ENCODE data around the gene SHROOM3. TPM values are rescaled to one million over a fixed set of nuclear protein-coding genes. Genes with fewer than 3 reads are reported as not detected.

Gene SHROOM3
- polyA plus RNA-seq, 1 donor from 2014 or later, result 2.7 TPM

DNA sequence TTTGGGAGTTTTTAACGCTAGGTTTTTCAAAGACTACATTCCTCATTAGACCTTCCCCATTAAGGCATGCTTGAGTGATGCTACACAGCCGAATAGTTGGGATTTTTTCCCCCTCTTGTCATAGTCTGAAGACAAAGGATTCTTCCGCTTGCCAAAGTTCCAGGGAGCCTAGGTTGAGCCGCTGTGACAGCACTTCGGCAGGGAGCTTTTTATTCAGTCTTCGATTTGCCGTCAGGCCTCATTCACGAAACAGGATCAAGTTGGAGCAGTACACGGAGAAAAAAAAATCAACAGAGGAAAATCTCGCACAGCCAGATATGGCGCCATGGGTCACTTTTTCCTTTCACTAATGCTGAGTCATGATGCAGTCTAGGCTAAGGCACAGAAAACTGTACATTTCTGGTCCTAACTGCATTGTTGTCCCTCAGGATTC, 24.3 kb downstream of the SHROOM3 start:
- no peaks in the 10 kb centered on the region for H3K36me3 ChIP-seq (ENCODE audit: insufficient read depth, low read length)
- TF ChIP-seq TAF1 (IDR thresholded peaks at IDR 0.05; ENCODE audit: low read depth) (no peak), POLR2AphosphoS5 (IDR thresholded peaks at IDR 0.05) (peak; percentile 18)
- TF ChIP-seq, protein P1, sequence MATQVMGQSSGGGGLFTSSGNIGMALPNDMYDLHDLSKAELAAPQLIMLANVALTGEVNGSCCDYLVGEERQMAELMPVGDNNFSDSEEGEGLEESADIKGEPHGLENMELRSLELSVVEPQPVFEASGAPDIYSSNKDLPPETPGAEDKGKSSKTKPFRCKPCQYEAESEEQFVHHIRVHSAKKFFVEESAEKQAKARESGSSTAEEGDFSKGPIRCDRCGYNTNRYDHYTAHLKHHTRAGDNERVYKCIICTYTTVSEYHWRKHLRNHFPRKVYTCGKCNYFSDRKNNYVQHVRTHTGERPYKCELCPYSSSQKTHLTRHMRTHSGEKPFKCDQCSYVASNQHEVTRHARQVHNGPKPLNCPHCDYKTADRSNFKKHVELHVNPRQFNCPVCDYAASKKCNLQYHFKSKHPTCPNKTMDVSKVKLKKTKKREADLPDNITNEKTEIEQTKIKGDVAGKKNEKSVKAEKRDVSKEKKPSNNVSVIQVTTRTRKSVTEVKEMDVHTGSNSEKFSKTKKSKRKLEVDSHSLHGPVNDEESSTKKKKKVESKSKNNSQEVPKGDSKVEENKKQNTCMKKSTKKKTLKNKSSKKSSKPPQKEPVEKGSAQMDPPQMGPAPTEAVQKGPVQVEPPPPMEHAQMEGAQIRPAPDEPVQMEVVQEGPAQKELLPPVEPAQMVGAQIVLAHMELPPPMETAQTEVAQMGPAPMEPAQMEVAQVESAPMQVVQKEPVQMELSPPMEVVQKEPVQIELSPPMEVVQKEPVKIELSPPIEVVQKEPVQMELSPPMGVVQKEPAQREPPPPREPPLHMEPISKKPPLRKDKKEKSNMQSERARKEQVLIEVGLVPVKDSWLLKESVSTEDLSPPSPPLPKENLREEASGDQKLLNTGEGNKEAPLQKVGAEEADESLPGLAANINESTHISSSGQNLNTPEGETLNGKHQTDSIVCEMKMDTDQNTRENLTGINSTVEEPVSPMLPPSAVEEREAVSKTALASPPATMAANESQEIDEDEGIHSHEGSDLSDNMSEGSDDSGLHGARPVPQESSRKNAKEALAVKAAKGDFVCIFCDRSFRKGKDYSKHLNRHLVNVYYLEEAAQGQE (IDR thresholded peaks at IDR 0.05; ENCODE audit: borderline replicate concordance), result peak; percentile 47
- peak overlapping the region; percentile 54 for H3K4me3 ChIP-seq (ENCODE audit: low read length)
- peak overlapping the region; percentile 52 for H3K9ac ChIP-seq (ENCODE audit: low read length)
- H4K20me1 ChIP-seq (ENCODE audit: insufficient read depth), result no peaks in the 10 kb centered on the region
- H3F3A ChIP-seq (ENCODE audit: insufficient read depth, low read length, poor library complexity, severe bottlenecking), result no peaks in the 10 kb centered on the region
- no peaks in the 10 kb centered on the region for H3K9me2 ChIP-seq (ENCODE audit: insufficient read depth, low read length)
- H3K27ac ChIP-seq (ENCODE audit: low read length), result peak overlapping the region; percentile 61
- H3K9me3 ChIP-seq (ENCODE audit: low read length), result no peaks in the 10 kb centered on the region
- H3K27me3 ChIP-seq (ENCODE audit: insufficient read depth, low read depth, low read length), result no peaks in the 10 kb centered on the region
- H2AFZ ChIP-seq (ENCODE audit: low read depth, low read length), result peak overlapping the region; percentile 32
- H3K4me2 ChIP-seq (ENCODE audit: low read length), result peak overlapping the region; percentile 46
- peaks cover 56% of the 10 kb centered on the region for H3K79me2 ChIP-seq (replicated peaks; ENCODE audit: insufficient read depth, low read length)

DNA sequence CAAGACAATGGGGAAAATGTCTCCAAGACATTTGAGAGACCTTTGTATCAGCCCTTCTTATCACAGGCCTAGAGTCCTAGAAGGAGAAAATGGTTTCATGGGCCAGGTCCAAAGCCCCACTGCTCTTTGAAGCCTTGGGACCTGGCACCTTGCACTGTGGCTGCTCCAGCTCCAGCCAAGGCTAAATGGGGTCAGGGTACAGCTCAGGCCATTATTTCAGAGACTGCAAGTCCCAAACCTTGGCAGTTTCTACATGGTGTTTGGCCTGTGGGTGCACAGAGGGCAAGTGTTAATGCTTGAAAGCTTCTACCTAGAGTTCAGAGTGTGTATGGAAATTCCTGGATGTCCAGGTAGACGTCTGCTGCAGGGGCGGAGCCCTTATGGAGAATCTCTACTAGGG, 28.5 kb downstream of the SHROOM3 start:
- H3K27ac ChIP-seq (ENCODE audit: low read length), result no peak overlapping the region
- H3K4me2 ChIP-seq (ENCODE audit: low read length), result no peak overlapping the region
- no peak overlapping the region for H3K9ac ChIP-seq (ENCODE audit: low read length)
- H3K9me2 ChIP-seq (ENCODE audit: insufficient read depth, low read length), result no peaks in the 10 kb centered on the region
- H3F3A ChIP-seq (ENCODE audit: insufficient read depth, low read length, poor library complexity, severe bottlenecking), result no peaks in the 10 kb centered on the region
- H3K9me3 ChIP-seq (ENCODE audit: low read length), result no peaks in the 10 kb centered on the region
- H3K36me3 ChIP-seq (ENCODE audit: insufficient read depth, low read length), result no peaks in the 10 kb centered on the region
- H3K4me3 ChIP-seq (ENCODE audit: low read length), result no peak overlapping the region
- no peaks in the 10 kb centered on the region for H4K20me1 ChIP-seq (ENCODE audit: insufficient read depth)
- H3K79me2 ChIP-seq (replicated peaks; ENCODE audit: insufficient read depth, low read length), result peaks cover 65% of the 10 kb centered on the region
- TF ChIP-seq MXI1 (conservative IDR thresholded peaks at IDR 0.05; ENCODE audit: poor library complexity, severe bottlenecking), result no peak
- TF ChIP-seq, protein P2, sequence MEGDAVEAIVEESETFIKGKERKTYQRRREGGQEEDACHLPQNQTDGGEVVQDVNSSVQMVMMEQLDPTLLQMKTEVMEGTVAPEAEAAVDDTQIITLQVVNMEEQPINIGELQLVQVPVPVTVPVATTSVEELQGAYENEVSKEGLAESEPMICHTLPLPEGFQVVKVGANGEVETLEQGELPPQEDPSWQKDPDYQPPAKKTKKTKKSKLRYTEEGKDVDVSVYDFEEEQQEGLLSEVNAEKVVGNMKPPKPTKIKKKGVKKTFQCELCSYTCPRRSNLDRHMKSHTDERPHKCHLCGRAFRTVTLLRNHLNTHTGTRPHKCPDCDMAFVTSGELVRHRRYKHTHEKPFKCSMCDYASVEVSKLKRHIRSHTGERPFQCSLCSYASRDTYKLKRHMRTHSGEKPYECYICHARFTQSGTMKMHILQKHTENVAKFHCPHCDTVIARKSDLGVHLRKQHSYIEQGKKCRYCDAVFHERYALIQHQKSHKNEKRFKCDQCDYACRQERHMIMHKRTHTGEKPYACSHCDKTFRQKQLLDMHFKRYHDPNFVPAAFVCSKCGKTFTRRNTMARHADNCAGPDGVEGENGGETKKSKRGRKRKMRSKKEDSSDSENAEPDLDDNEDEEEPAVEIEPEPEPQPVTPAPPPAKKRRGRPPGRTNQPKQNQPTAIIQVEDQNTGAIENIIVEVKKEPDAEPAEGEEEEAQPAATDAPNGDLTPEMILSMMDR (IDR thresholded peaks at IDR 0.05; ENCODE audit: poor library complexity, severe bottlenecking), result no peak
- TF ChIP-seq SMC3 (conservative IDR thresholded peaks at IDR 0.05; ENCODE audit: poor library complexity), result no peak
- TF ChIP-seq TAF1 (IDR thresholded peaks at IDR 0.05; ENCODE audit: low read depth), result no peak
- TF ChIP-seq, protein P1 (IDR thresholded peaks at IDR 0.05; ENCODE audit: borderline replicate concordance), result no peak
- TF ChIP-seq RAD21 (conservative IDR thresholded peaks at IDR 0.05), result no peak
- TF ChIP-seq EP300 (conservative IDR thresholded peaks at IDR 0.05; ENCODE audit: poor library complexity, severe bottlenecking), result no peak
- no peak for TF ChIP-seq EZH2 (IDR thresholded peaks at IDR 0.05; ENCODE audit: borderline replicate concordance, insufficient read depth, low read length, poor library complexity, severe bottlenecking)
- TF ChIP-seq POLR2AphosphoS5 (IDR thresholded peaks at IDR 0.05), result no peak
- H3K27me3 ChIP-seq (ENCODE audit: insufficient read depth, low read depth, low read length), result no peaks in the 10 kb centered on the region
- H2AFZ ChIP-seq (ENCODE audit: low read depth, low read length), result no peak overlapping the region

Data from neural cell (in vitro differentiated cells).